CD4-positive, alpha-beta memory T cell (primary cell): ENCODE data around the gene GMCL2. TPM values are rescaled to one million over a fixed set of nuclear protein-coding genes. Genes with fewer than 3 reads are reported as not detected.

ENCODE experiments used
- CTCF ChIA-PET: fragments of 350-600 bp; sonication (Branson Sonifier 250); formaldehyde crosslinking; loops from one replicate; lab custom pipeline; 2021; ENCODE audit warnings: inconsistent platforms; ENCODE audit not compliant: partially characterized antibody; lab: Charles Lee
- POLR2A ChIA-PET: fragments of 350-600 bp; sonication (Branson Sonifier 250); formaldehyde crosslinking; loops from one replicate; lab custom pipeline; 2021; ENCODE audit not compliant: partially characterized antibody; lab: Charles Lee
- DNase-seq, 5 donors: peaks; one replicate each; pipeline versions ENCODE4 v3.0.0 to v3.0.0-alpha.2; 2020 to 2022; ENCODE audit warnings: mixed read lengths in 1 of 5
- H3K27ac ChIP-seq: one replicate; pipeline ENCODE4 v1.7.0; 2013; ENCODE audit warnings: low read depth, low read length
- H3K27me3 ChIP-seq: 2 replicates; pipeline ENCODE4 v1.7.0; 2013; ENCODE audit warnings: mild to moderate bottlenecking, low read length, moderate library complexity; ENCODE audit not compliant: insufficient read depth
- H3K36me3 ChIP-seq: 2 replicates; pipeline ENCODE4 v1.7.0; 2013; ENCODE audit warnings: mild to moderate bottlenecking, low read length, moderate library complexity; ENCODE audit not compliant: insufficient read depth
- H3K4me1 ChIP-seq: 2 replicates; pipeline ENCODE4 v1.7.0; 2013; ENCODE audit warnings: mild to moderate bottlenecking, low read length, moderate library complexity; ENCODE audit not compliant: insufficient read depth
- H3K4me3 ChIP-seq, 2 donors: one replicate each; pipeline ENCODE4 v1.7.0; 2013; ENCODE audit warnings: low read length in 2 of 2, mild to moderate bottlenecking in 1 of 2
- H3K9me3 ChIP-seq, 2 donors: one replicate each; pipeline ENCODE4 v1.7.0; 2013; ENCODE audit warnings: low read length in 2 of 2, control low read depth in 1 of 2; ENCODE audit not compliant: control insufficient read depth in 1 of 2
- H3K27ac Mint-ChIP-seq, 7 donors: one replicate each; pipeline ENCODE4 v1.8.0; 2020 to 2021; ENCODE audit warnings: mixed read lengths in 7 of 7, mild to moderate bottlenecking in 6 of 7, inconsistent platforms in 3 of 7, moderate library complexity in 3 of 7
- H3K27me3 Mint-ChIP-seq, 2 donors: one replicate each; pipeline ENCODE4 v1.8.0; 2020 to 2021; ENCODE audit warnings: mixed read lengths in 2 of 2
- H3K36me3 Mint-ChIP-seq, 2 donors: one replicate each; pipeline ENCODE4 v1.8.0; 2020 to 2021; ENCODE audit warnings: mixed read lengths in 2 of 2, inconsistent platforms in 1 of 2, mild to moderate bottlenecking in 1 of 2
- H3K4me1 Mint-ChIP-seq, 4 donors: one replicate each; pipeline ENCODE4 v1.8.0; 2020 to 2021; ENCODE audit warnings: mixed read lengths in 4 of 4, mild to moderate bottlenecking in 1 of 4
- H3K4me3 Mint-ChIP-seq, 8 donors: one replicate each; pipeline ENCODE4 v1.8.0; 2020 to 2021; ENCODE audit warnings: mixed read lengths in 8 of 8, mild to moderate bottlenecking in 7 of 8, moderate library complexity in 6 of 8, inconsistent platforms in 3 of 8
- H3K9me3 Mint-ChIP-seq, 8 donors: one replicate each; pipeline ENCODE4 v1.8.0; 2020 to 2021; ENCODE audit warnings: mixed read lengths in 8 of 8, mild to moderate bottlenecking in 5 of 8, inconsistent platforms in 3 of 8, moderate library complexity in 1 of 8
- intact Hi-C: fragments of 100-400 bp; cut with micrococcal nuclease; formaldehyde crosslinking; loops from one replicate; pipeline ENCODE4 v1.15.1; 2023
- polyA plus RNA-seq, 2 donors: library from polyadenylated mRNA; unstranded; fragments of 300-500 nt; fragmentation: Illumina TruSeq; gene quantifications; one replicate each; pipeline ENCODE4 v1.2.3, GENCODE V29; 2021
- total RNA-seq, 2 experiments: library from RNA; stranded (reverse); gene quantifications; one replicate each; pipeline ENCODE4 v1.2.3, GENCODE V29; 2021

The GMCL2 gene, protein sequence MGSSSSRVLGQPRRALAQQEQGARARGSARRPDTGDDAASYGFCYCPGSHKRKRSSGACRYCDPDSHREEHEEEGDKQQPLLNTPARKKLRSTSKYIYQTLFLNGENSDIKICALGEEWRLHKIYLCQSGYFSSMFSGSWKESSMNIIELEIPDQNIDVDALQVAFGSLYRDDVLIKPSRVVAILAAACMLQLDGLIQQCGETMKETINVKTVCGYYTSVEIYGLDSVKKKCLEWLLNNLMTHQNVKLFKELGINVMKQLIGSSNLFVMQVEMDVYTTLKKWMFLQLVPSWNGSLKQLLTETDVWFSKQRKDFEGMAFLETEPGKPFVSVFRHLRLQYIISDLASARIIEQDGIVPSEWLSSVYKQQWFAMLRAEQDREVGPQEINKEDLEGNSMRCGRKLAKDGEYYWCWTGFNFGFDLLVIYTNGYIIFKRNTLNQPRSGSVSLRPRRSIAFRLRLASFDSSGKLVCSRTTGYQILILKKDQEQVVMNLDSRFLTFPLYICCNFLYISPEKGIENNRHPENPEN
- total RNA-seq: not detected
- polyA plus RNA-seq: not detected

DNA sequence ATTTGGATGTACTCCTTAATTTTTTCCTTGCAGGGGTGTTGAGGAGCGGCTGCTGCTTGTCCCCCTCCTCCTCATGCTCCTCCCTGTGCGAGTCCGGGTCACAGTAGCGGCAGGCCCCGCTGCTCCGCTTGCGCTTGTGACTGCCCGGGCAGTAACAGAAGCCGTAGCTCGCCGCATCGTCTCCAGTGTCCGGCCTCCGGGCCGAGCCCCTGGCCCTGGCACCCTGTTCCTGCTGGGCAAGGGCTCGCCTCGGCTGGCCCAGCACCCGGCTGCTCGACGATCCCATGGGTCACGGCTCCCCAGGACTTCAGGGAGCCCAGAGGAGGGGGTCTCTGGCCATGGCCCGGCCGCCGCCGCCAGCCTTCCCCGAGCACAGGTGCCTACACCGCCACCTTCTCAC lies at the start of gene GMCL2:
Gene GMCL2, minus strand, starts transcription at position 358 of the 400 bp plus-strand sequence. Its CDS starts 72 bp downstream, at position 286.
- no peaks in the 10 kb centered on the region for H3K36me3 ChIP-seq
- H3K4me3 ChIP-seq: no peak within 1 kb of the TSS
- Mint-ChIP-seq H3K27me3 (peaks cover 4 to 10% of the 10 kb centered on the region in 2 donors), H3K36me3 (no peaks in the 10 kb centered on the region), H3K27ac (no peak within 1 kb of the TSS), H3K4me3 (no peak within 1 kb of the TSS), H3K9me3 (peaks cover 0 to 2% (median 0%) of the 10 kb centered on the region in 8 donors), H3K4me1 (peaks cover 0 to 2% (median under 1%) of the 10 kb centered on the region in 4 donors)
- H3K9me3 ChIP-seq: no peaks in the 10 kb centered on the region
- intact Hi-C loops: no loop called here
- no peaks in the 10 kb centered on the region for H3K4me1 ChIP-seq
- CTCF ChIA-PET: no interaction called here
- H3K27ac ChIP-seq: no peak within 1 kb of the TSS
- POLR2A ChIA-PET: no interaction called here
- no peak for DNase-seq
- H3K27me3 ChIP-seq: peaks cover 5% of the 10 kb centered on the region

DNA sequence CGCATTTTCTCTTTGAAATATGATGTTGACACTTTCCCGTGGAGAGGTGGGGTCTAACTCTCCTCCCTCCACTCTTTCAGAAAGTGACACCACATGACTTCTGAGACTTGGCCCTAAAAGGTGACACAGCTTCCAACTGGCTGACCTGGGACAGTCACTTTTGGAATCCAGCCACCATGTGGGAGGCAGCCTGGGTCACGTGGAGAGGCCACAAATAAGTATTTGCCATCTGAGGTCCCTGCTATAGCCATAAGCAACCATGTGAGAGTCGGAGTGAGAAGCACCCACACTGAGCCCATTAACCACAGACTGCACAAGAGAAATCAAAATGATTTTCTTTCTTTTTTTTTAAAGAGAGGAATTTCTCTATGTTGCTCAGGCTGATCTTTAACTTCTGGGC lies 49.5 kb upstream of the GMCL2 start:
- no peaks in the 10 kb centered on the region for H3K27me3 ChIP-seq
- H3K36me3 ChIP-seq: no peaks in the 10 kb centered on the region
- no peak for DNase-seq
- CTCF ChIA-PET: interaction anchor here (0.6 kb wide), 1 partner anchor 327 kb away, joined by 4 read pairs; no protein-coding TSS in a partner anchor
- no peaks in the 10 kb centered on the region for H3K27me3 Mint-ChIP-seq
- POLR2A ChIA-PET: interaction anchor here (2.2 kb wide), 1 partner anchor 32 kb away, joined by 12 read pairs; the partner anchor contains the start of gene HNRNPAB
- no peaks in the 10 kb centered on the region for H3K9me3 Mint-ChIP-seq
- H3K27ac ChIP-seq: no peak overlapping the region
- peak overlapping the region in 2 of 7 donors; percentile 50 to 77 for H3K27ac Mint-ChIP-seq
- H3K36me3 Mint-ChIP-seq: peaks cover 0 to 2% of the 10 kb centered on the region in 2 donors
- no peaks in the 10 kb centered on the region for H3K9me3 ChIP-seq
- H3K4me1 ChIP-seq: peaks cover 56% of the 10 kb centered on the region
- H3K4me3 ChIP-seq: no peak overlapping the region
- intact Hi-C loops: loop anchor here (10.0 kb wide), 1 partner anchor 388 kb away; the partner anchor contains the start of gene CLK4
- no peak overlapping the region for H3K4me3 Mint-ChIP-seq
- peaks cover 12 to 64% (median 46%) of the 10 kb centered on the region in 4 donors for H3K4me1 Mint-ChIP-seq

DNA sequence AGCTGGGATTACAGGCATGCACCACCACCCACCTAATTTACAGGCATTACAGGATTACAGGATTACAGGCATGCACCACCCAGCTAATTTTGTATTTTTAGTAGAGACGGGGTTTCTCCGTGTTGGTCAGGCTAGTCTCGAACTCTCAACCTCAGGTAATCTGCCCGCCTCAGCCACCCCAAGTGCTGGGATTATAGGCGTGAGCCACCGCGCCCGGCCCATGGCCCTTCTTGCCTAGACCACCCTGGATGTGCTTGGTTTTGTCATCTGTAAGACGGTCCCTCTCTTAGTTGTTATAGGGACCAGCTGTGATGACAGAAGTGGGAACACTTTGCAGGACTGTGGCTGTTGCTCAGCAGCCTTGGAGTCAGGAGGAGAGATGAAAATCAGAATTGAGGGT lies 49.0 kb upstream of the GMCL2 start:
- no peaks in the 10 kb centered on the region for H3K9me3 Mint-ChIP-seq
- H3K4me1 ChIP-seq: peaks cover 61% of the 10 kb centered on the region
- intact Hi-C loops: loop anchor here (10.0 kb wide), 1 partner anchor 389 kb away; the partner anchor contains the start of gene CLK4
- no peak for DNase-seq
- H3K27ac Mint-ChIP-seq: peak overlapping the region in 1 of 7 donors; percentile 50
- ChIA-PET POLR2A (interaction anchor here (2.2 kb wide), 1 partner anchor 32 kb away, joined by 12 read pairs; the partner anchor contains the start of gene HNRNPAB), CTCF (interaction anchor here (0.9 kb wide), 1 partner anchor 20 kb away, joined by 4 read pairs; no protein-coding TSS in a partner anchor)
- H3K27ac ChIP-seq: no peak overlapping the region
- no peaks in the 10 kb centered on the region for H3K9me3 ChIP-seq
- H3K27me3 Mint-ChIP-seq: no peaks in the 10 kb centered on the region
- H3K36me3 ChIP-seq: no peaks in the 10 kb centered on the region
- peak overlapping the region in 1 of 8 donors; percentile 39 for H3K4me3 Mint-ChIP-seq
- no peak overlapping the region for H3K4me3 ChIP-seq
- peaks cover 14 to 67% (median 50%) of the 10 kb centered on the region in 4 donors for H3K4me1 Mint-ChIP-seq
- peaks cover 3 to 8% of the 10 kb centered on the region in 2 donors for H3K36me3 Mint-ChIP-seq
- no peaks in the 10 kb centered on the region for H3K27me3 ChIP-seq

DNA sequence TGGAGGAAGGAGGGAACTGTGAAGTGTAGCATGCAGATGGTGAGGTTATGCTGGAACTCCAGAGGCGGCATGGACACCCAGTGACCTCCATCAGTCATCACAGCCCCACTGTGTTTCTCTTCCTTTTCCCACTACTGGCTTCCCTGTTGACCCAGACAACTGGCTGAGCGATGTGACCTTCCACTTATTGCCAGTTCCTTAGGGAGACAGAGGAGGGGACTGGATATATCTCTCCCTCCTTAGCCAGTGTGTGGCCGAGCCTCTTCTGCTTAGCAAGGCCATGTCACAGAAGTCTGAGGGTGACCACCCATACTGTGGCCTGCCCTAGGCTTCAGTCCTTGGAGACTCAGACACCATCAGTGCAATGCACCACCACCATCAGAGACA lies 48.4 kb upstream of the GMCL2 start:
- DNase-seq: no peak
- Histone ChIP-seq H3K27ac (no peak overlapping the region), H3K36me3 (peaks cover under 1% of the 10 kb centered on the region), H3K4me1 (peaks cover 64% of the 10 kb centered on the region), H3K4me3 (no peak overlapping the region), H3K27me3 (no peaks in the 10 kb centered on the region), H3K9me3 (no peaks in the 10 kb centered on the region)
- ChIA-PET CTCF (interaction anchor here (0.9 to 1.8 kb wide), 5 partner anchors 10 to 317 kb away, joined by 4 to 11 read pairs (median 4); partner anchors contain the start of gene HNRNPAB), POLR2A (interaction anchor here (1.0 to 2.2 kb wide), 2 partner anchors 30 to 31 kb away, joined by 4 to 12 read pairs; partner anchors contain the start of gene HNRNPAB)
- Mint-ChIP-seq H3K4me1 (peaks cover 14 to 67% (median 51%) of the 10 kb centered on the region in 4 donors), H3K9me3 (no peaks in the 10 kb centered on the region), H3K4me3 (no peak overlapping the region), H3K36me3 (peaks cover 6 to 13% of the 10 kb centered on the region in 2 donors), H3K27ac (peak overlapping the region in 5 of 7 donors; percentile 42 to 88 (median 48)), H3K27me3 (no peaks in the 10 kb centered on the region)
- intact Hi-C loops: loop anchor here (10.0 kb wide), 1 partner anchor 389 kb away; the partner anchor contains the start of gene CLK4

DNA sequence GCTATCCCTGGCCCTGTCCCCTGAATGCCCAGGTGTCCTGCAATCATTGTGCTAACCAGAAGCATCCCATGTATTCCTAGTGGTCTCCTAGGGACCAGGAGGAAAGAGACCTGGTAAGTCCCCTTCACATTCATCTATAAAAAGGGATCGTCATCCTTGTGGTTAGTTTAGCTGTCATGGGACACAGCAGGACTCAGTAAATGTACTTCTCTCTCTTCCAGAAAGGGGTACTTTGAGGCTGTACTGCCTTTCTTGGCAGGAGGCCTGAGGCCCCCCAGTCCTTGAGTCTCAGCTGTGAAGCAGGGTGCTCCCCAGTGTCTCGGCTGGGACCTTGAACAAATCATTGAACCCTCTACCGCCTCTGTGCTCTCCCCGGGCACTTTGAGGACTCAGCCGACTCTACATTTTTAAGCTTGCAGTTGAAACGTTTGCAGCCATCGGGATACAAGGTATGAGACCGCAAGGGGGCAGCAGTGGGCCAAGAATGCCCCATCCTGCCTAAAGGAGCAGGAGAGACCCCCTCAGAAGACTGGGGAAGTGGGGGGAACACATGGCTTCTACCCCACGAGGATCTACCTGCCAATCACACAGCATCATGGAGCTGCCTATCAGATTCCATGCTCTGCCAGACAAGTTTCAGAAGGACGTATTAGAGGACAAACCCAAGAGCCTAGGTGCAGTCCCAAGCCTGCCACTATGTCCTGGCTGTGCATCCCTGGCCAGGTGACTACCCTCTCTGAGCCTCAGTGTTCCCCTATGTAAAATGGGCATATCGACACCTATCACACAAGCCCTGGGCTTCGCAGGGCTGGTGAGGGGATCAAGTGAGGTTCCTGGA lies 47.8 kb upstream of the GMCL2 start:
- POLR2A ChIA-PET: interaction anchor here (0.9 to 2.2 kb wide), 3 partner anchors 29 to 1840 kb away, joined by 3 to 12 read pairs (median 4); partner anchors contain the start of gene HNRNPAB
- DNase-seq: peak; percentile 64 to 68 (median 65)
- peak overlapping the region in 5 of 8 donors; percentile 2 to 67 (median 42) for H3K4me3 Mint-ChIP-seq
- H3K4me1 Mint-ChIP-seq: peaks cover 15 to 68% (median 54%) of the 10 kb centered on the region in 4 donors
- no peak overlapping the region for H3K4me3 ChIP-seq
- CTCF ChIA-PET: interaction anchor here (0.7 to 1.8 kb wide), 9 partner anchors 9 to 317 kb away, joined by 3 to 11 read pairs (median 4); partner anchors contain the start of genes HNRNPAB and NHP2
- intact Hi-C loops: loop anchor here (10.0 kb wide), 1 partner anchor 390 kb away; the partner anchor contains the start of gene CLK4
- H3K36me3 ChIP-seq: peaks cover 7% of the 10 kb centered on the region
- H3K27ac ChIP-seq: no peak overlapping the region
- H3K27me3 ChIP-seq: no peaks in the 10 kb centered on the region
- peaks cover 8 to 18% of the 10 kb centered on the region in 2 donors for H3K36me3 Mint-ChIP-seq
- no peaks in the 10 kb centered on the region for H3K27me3 Mint-ChIP-seq
- no peaks in the 10 kb centered on the region for H3K9me3 Mint-ChIP-seq
- H3K9me3 ChIP-seq: no peaks in the 10 kb centered on the region
- peaks cover 64% of the 10 kb centered on the region for H3K4me1 ChIP-seq
- H3K27ac Mint-ChIP-seq: peak overlapping the region; percentile 15 to 89 (median 76)

DNA sequence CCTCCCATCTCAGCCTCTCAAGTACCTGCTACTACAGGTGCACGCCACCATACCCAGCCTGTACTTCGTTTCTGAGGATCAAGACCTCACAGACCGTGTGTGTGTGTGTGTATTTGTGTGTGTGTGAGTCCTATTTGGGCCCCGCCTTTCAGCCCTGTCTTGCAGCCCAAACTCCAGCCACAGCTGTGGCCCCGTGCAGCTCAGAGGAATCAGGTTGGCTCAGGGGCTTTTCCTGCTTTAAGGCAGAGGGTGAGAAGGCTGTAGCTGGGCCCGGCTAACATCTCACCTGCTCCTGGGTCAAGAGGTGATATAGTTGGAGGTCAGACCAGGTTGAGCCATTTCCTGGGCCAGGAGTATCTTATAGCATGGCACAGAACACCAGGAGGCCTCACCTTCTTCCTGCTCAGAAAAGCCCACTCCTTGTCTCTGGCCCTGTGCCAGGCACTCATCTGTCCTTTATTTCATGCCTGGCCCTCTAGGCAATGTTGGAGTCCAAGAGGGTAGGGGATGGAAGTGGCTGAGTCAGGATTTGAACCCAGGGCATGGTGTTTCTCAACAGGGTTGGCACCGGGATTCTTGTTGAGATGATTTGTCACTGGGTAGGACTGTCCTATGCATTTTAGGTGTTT lies 47.1 kb upstream of the GMCL2 start:
- no peaks in the 10 kb centered on the region for H3K9me3 ChIP-seq
- peaks cover 17 to 69% (median 56%) of the 10 kb centered on the region in 4 donors for H3K4me1 Mint-ChIP-seq
- H3K4me3 ChIP-seq: no peak overlapping the region
- H3K27ac ChIP-seq: no peak overlapping the region
- H3K4me3 Mint-ChIP-seq: peak overlapping the region in 2 of 8 donors; percentile 21 to 52
- H3K27me3 ChIP-seq: no peaks in the 10 kb centered on the region
- peak overlapping the region in 3 of 7 donors; percentile 37 to 88 (median 51) for H3K27ac Mint-ChIP-seq
- CTCF ChIA-PET: interaction anchor here (0.7 to 1.8 kb wide), 8 partner anchors 8 to 318 kb away, joined by 3 to 11 read pairs (median 4); partner anchors contain the start of genes HNRNPAB and NHP2
- no peaks in the 10 kb centered on the region for H3K9me3 Mint-ChIP-seq
- POLR2A ChIA-PET: interaction anchor here (0.9 to 2.2 kb wide), 3 partner anchors 29 to 1841 kb away, joined by 3 to 12 read pairs (median 4); partner anchors contain the start of gene HNRNPAB
- H3K36me3 Mint-ChIP-seq: peaks cover 15 to 26% of the 10 kb centered on the region in 2 donors
- peaks cover 67% of the 10 kb centered on the region for H3K4me1 ChIP-seq
- H3K36me3 ChIP-seq: peaks cover 14% of the 10 kb centered on the region
- intact Hi-C loops: loop anchor here (10.0 kb wide), 1 partner anchor 391 kb away; the partner anchor contains the start of gene CLK4
- no peak for DNase-seq
- no peaks in the 10 kb centered on the region for H3K27me3 Mint-ChIP-seq
